HL-60/S4 treated with phorbol 12-myristate 13-acetate at 8.2 ng/mL for 4 days and 3 days (cell line): ENCODE measurements around the gene MAP4K2.

Experiments used
- in situ Hi-C: fragments of 300-500 bp; cut with MboI; formaldehyde crosslinking; loops from 2 replicates; pipeline ENCODE4 v1.15.0; 2022; ENCODE audit warnings: low sequenced_read_pairs

The MAP4K2 gene

DNA sequence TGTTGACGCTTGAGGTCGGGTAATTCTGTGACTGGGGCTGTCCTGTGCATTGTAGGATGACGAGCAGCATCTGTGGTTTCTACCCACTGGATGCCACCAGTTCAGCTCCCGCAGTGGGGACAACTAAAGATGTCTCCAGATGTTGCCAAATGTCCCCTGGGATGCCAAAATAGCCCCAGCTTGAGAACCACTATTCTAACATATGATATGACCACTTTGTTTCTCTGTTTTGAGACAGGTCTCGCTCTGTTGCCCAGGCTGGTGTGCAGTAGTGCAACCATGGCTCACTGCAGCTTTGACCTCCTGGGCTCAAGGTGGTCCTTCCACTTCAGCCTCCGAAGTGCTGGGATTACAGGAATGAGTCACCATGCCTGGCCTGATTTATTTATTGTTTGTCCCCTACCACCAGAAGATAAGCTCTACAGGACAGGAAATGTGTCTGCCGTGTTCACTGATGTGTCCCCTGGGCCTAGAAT, 11.7 kb upstream of the MAP4K2 start:
- in situ Hi-C loops = no loop called here

DNA sequence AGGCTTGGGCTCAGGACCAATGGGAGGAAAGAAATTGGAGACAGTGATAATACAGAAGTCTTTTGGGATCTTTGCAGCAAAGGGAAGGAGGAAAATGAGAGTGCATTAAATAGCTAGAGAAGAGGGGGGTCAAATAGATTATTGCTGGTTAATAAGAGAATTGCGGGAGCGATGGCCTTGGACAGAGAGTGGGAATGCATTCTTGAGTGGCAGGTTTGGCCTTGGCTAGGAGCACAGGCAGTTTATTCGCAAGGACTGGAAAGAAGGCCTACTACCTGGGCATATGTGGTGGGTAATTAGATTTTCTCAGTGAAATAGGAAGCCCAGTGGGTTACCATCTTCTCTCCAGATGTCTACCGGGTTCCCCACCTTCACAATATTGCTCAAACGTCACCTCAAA, 10.8 kb upstream of the MAP4K2 start:
- in situ Hi-C loops = no loop called here

DNA sequence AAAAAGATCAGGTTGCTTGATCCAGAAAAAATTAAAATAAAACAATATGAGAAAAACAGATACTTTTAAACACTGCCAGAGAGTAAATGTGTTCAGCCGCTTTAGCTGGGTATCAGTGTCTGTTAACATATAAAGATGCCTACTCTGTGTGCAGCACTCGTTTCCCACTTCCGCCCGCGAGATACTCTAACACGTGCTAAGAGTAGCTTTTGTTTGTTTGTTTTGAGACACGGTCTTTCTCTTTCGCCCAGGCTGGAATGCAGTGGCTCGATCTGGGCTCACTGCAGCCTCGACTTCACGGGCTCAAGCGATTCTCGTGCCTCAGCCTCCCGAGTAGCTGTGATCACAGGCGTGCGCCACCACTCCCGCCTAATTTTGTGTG, 7.9 kb upstream of the MAP4K2 start:
- in situ Hi-C loops = no loop called here

DNA sequence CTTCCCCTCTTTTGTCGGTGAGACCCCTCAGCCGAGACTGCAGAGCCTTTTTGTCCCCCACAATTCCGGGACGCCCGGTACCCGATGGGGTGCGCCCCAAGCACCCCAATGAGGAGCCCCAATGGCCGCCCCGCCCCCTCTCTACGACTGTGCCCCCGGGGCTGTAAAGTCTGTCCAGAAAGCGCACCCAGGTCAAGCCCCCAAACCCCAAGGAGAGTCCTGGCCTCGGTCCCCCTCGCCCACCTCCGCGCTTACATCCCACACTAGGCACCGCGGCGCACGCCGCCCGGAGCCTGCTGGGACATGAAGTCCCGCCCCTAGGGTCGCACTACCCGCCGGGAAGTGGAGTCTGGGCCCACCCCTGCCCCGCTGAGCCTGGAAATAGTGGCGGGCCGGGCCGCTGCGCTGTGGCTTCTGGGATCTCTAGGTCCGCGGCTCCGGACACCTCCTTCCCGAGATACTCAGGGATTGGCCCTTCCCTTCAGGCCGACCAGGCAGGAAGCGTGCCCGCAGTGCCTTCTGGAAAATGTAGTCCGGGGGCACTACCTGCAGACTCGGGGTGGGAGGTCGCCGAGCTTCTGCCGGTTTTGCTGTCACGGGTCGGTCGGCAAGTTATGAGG, 7.4 kb upstream of the MAP4K2 start, which contains the start of gene MEN1:
MEN1 (minus strand) TSS at position 281 of the 620 bp plus-strand sequence. CDS start 442 bp downstream, outside the sequence.
- in situ Hi-C loops = no loop called here

DNA sequence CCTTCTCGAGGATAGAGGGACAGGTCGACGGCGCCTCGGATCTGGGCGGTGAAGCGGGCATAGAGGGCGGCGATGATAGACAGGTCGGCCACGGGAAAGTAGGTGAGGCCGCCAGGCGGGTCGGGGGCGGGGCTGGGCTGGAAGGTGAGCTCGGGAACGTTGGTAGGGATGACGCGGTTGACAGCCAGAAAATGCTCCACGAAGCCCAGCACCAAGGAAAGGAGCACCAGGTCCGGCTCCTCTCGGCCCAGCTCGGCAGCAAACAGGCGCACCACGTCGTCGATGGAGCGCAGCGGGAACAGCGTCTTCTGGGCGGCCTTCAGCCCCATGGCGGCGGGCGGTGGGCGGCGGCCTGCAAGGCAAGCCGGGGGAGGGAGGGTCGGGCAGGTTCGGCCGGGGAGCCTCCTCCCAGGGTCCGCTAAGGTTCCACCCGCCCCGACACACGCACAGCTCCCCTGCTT, 6.8 kb upstream of the MAP4K2 start:
- in situ Hi-C loops = no loop called here

DNA sequence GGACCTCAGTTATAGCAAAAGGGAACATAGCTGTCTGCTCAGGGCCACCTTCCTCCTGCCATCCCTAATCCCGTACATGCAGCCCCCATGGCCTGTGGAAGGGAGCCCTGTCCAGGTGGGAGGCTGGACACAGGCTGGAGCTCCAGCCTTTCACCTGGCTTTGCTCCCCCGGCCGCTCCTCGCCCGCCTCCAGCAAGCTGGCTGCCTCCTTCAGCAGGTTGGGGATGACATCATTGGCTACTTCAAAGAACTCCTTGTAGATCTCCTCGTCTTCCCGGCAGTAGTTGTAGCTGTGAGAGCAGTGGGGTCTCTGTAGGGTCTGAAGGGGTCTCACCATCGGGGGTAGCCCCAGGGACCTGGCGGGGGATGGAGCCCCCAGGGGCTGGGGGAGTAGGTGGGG, 2.5 kb upstream of the MAP4K2 start:
- in situ Hi-C loops = no loop called here

DNA sequence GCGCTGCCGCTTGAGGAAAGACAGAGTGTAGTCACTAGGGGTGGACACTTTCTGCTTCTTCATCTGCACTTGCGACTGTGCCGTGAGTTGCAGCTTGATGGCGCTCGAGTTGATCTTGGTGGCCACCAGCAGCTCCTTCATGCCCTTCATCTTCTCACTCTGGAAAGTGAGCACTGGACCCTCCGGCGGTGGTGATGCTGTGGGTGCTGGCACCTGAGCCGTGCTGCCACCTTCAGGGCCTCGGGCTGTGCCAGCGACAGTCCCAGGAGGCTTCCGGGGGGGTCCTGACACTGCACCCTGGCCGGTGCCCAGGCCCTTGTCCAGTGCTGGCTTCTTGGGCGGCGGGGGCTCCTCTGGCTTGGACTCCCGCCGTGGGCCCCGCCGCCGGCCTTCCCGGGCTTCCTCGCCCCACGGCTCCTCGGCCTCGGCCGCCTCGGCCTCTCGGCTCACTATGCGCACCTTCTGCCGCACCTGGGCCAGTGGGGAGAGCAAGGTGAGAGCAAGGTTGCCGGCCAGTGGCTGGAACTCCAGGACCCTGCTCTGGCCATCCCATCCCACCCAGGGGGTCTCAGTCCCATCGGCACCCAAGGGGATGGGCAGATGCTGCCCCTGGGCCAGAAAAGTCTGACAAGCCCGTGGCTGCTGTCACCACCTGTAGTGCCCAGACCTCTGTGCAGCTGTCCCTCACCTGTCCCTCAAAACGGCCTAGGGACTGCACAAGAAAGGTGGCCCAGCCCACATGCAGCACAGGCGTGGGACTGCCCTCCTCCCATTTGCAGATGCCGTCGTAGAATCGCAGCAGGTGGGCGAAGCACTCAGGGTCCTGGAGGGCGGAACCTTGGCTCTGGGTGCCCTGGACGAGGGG, 1.6 kb upstream of the MAP4K2 start:
- in situ Hi-C loops = no loop called here

DNA sequence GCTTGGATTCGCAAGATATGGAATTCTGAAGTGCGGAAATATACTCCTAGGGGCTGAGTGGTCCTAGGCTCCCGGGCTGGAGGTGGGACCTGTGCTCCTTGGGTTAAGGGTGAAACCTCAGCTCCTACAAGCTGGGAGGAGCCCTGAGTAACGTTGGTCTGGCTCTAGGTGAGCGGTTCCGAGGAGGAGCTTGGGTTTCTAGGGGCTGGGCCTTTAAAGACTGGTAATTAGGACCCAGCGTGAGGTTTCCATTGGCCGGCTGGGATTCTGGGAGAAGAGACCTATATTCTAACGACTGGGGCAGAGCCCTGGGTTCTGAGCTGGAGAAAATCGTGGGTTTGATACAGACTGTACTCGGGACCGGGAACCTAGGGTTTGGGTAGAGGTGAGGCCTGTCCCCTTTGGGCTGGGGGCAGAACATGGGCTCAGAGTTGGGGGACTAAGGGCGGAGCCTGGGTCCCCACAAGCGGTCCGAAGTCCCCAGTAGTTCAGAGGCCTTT, 882 bp upstream of the MAP4K2 start:
- in situ Hi-C loops = no loop called here

DNA sequence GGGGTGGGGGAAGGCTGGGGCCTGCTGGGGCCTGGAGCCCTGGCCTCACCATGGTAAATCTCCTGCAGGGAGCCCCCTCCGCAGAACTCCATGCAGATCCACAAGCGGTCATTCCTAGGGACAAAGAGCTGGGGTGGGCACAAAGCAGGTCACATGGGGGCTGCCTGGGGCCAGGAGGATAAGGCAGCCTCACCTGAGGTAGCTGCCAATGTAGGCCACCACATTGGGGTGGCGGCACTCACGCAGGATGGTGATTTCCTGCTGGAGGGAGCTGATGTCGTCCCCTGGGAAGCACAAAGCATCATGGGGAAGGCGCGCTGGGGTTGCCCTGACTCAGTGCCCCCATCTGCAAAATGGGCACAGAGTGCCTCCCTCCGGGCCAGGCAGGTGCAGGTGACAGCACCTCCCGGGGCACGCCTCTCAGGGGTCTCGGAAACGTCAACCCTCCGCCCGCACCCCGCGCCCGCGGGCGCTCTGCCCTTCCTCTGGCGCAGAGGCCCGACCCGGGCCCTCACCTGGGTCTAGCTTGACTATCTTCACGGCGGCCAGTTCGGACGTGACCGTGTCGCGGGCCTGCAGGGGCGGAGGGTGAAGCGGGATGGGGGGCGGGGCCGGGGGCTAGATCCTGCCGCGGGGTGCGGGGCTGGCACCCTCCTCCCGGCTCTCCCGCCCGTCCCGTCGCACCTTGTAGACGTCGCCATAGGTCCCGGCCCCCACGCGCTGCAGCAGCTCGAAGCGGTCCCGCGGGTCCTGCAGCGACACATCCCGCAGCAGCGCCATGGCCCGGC, 450 bp downstream of the MAP4K2 start:
- in situ Hi-C loops = no loop called here

DNA sequence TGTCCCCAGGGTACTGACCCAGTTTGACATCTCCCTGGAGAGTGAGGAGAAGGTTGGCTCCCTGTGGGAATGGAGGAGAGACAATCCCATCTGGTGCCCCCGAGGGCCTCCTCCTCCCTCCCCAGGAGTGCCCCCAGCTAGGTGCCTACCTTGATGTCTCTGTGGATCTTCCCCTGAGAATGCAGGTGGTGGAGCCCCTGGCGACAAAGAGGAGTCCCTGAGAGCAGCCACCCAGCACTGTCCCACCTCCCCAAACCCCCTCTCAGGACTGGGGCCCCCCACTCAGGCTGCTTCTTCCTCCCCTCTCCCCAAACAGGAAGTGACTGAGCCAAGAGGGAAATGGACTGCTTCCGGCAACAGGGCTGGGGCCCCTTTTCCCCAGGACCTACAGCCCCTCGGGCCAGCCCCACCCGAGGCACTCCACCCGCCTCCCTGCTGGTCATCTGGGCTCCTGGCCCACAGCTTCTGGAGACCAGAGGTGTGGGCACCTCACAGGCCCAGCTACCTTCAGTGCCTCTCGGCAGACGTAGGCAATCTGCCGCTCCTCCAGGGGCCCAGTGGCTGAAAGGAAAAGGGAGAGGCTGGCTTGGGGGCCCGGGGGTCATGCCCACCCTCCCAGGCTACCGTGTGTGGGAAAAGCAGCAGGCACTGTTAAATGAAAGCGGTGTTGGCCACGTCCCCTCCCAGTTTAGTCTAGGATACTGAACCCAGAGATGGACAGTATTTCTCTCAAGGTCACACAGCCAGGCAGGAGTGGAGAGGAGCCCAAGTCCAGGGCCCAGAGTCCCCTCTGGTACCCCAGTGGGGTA, 1.2 kb downstream of the MAP4K2 start:
- in situ Hi-C loops = no loop called here

DNA sequence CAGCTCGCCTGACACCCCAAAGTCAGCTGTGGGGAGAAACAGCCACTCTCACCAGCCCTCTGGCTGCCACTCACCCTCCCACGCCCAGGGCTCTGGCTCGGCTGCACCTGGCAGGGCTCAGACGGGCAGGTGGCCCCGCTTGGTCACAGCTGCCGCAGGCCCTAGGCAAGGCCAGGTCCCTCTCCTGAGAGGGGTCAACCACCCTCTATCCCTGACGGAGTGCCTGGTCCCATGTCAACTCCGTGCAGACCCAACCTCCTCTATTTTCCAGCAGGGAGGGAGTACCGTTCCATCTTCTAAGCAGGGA, 1.9 kb downstream of the MAP4K2 start:
- in situ Hi-C loops = no loop called here

DNA sequence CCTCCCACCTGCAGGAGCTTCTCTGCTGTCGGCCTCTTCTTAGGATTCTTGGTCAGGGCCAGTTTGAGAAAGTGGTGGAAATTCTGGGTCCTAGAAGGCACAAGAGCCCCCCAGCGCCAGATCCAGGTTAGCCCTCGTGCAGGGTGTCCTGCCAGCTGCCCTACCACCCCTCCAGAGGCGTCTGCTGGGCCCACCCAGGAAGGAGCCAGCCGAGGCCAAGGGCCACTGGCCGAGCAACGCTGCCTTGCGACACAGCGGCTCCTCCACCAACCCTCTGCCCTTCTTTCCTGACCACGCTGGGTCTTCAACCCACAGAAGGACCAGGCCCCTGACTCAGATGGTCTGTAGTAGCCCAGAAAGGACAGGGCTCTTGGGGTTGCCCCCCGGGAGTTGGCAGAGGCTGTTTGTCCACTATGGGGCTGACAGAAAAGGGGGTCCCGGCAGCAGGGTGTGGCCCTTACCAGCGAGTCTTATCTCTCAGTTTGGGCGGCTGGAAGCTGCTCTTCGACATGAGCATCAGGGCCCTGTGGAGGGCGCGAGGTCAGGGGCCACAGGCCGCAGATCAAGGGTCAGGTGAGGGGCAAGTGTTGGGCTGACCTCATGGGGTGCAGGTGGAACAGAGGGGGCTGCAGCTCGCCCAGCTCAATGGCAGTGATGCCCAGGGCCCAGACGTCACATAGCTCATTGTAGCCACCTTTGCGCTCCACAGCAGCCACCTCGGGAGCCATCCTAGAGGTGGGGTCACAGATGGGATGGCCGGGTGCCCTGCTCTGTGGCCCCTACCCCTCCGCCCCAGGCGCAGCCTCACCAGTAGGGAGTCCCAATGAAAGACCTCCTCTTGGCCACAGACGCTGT, 2.5 kb downstream of the MAP4K2 start:
- in situ Hi-C loops = no loop called here

DNA sequence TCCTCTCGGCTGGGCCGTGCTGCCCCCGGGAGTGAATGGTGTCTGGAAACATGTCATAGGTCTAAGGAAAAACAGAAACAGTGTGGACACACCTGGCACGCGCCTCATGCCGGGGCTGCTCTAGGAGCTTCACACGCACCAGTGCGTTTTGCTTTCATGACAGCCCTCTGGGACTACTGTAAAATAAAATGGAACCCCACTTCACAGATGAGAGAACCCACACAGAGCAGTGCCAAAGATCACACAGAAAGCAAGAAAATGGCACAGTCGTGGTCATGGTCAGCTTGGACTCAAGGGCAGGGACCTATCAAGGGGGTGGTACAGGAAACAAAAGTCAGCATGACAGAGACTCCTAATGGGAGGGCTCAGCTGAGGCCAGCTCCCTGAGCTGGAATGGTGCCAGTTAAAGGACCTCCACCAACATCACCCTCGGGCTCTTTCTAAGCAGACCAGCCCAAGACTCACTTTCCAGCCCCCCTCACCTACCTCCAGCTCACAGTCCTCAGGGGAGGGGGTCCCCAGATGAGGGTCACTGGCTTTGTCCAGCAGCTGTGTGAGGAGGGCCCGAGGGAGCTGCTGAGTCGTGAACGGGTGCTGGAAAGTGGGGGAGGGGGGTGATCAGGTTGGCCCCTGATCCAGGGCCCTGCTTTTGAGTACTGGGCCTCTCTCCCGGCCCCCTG, 3.3 kb downstream of the MAP4K2 start:
- in situ Hi-C loops = no loop called here

DNA sequence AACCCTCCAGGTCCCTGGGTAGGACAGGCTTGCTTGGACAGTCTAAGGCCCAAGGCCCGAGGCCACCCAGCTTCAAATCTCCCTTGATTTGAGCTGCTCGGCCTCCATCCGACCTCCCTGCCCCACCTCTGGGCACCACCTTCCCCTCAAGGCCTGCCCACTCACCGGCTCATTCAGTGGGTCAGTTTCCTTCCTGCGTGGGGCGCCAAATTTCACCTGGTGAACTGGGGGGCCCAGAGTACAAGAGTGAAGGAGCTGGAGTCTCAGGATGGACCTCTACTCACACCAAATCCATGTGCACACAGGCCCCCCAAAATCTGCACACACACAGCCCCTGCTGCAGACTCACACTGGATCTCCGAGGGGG, 3.8 kb downstream of the MAP4K2 start:
- in situ Hi-C loops = no loop called here

DNA sequence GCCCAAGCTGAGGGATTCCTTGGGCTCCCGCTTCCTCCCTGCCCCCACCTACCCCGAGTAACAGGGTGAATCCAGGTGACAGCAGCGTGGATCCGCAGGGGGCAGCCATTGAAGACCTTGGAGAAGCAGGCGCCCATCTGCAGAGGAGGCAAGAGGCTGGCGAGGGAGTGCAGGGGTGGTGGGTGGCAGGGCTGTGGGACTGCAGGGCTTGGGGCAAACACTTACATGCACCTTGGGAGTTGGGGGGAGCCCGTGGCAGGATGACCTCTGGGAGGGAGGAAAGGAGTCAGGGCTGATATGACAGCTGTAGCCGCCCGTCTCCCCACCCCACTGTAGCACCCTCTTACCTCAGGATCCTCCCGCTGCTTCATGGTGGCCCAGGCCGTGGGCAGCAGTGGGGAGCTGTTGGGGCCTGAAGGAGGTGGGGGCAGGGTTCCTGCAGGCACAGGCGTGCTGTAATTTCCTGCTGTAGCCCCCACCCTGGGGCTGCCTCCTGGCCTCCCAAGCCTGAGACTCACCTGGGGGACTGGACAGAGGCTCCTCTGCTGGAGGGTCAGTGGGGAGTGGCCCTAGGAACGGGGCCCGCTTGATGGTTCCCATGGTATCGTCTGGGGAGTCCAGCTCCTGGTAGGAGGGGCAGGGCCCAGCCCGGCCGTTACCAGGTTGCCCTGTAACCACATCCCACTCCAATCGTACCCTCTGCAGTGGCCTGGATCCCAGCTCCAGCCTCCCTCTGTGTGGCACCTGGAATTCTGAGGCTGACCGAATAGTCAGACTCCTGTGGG, 6.1 kb downstream of the MAP4K2 start:
- in situ Hi-C loops = no loop called here

DNA sequence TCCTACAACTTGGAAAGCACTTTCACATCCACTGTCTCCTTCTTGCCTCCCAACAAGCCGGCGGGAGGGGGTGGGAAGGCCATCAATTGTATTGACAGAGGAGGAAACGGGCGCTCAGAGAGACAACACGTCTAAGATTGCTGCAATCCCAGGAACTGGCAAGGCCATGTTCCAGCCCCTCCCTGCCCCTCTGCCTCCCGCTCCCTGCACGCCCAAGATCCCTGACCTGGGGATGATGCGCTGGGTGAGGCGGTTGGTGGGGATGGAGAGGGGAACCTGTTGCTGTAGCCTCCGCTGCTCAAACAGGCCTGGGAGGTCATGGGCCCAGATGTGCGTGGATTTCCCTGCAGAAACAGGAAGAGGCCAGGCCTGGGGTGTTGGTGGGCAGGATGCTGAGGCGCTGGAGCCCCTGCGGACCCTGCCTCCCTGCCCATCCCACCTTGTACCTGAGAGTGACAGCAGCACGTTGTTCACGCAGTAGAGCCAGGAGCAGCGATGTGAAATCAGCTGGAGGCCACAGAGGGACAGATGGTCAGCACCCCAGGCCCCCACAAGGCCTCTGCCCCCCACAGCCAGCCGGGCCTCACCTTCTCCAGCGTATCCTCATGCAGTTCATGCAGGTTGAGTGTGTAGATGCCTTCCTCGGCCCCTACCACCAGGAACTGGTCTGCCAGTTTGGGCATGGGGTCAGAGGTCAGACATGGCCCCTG, 6.8 kb downstream of the MAP4K2 start:
- in situ Hi-C loops = no loop called here

DNA sequence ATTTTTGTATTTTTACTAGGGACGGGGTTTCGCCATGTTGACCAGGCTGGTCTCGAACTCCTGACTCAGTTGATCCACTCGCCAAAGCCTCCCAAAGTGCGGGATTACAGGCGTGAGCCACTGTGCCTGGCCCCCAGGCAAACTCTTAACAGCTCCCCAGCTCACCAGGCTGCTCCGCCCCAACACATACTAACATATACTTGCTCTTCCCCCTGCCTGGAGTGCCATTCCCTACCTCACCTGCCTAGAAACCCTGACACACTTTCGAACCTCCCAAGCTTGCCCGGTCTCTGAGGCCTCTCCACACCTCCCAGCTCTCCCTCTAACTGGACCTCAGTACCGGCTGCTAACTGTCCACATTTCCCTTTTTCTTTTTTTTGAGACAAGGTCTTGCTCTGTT, 8.5 kb downstream of the MAP4K2 start:
- in situ Hi-C loops = no loop called here
